Coronary artery (tissue), 2 donors: ENCODE measurements around the gene TMEM238.
A peak's percentile ranks its signal among the peaks of the same experiment; 100 is the strongest.

ENCODE experiments used
- DNase-seq: peaks from one replicate; pipeline ENCODE4 v3.0.0-alpha.2; 2017; ENCODE audit warnings: low spot score
- H3K27ac ChIP-seq, 2 donors: fragments of 200-600 bp; sonication (generic); one replicate each; pipeline ENCODE4 v1.5.1; 2016 to 2019
- H3K4me3 ChIP-seq: fragments of 200-600 bp; sonication (generic); 2 replicates; pipeline ENCODE4 v1.5.1; 2016; ENCODE audit warnings: mild to moderate bottlenecking, moderate library complexity
- TF ChIP-seq, protein P1 (sequence below): fragments of 200-600 bp; sonication (generic); IDR thresholded peaks from one replicate; pipeline ENCODE4 v1.5.1; 2019; ENCODE audit warnings: antibody characterized with exemption

Gene TMEM238

DNA sequence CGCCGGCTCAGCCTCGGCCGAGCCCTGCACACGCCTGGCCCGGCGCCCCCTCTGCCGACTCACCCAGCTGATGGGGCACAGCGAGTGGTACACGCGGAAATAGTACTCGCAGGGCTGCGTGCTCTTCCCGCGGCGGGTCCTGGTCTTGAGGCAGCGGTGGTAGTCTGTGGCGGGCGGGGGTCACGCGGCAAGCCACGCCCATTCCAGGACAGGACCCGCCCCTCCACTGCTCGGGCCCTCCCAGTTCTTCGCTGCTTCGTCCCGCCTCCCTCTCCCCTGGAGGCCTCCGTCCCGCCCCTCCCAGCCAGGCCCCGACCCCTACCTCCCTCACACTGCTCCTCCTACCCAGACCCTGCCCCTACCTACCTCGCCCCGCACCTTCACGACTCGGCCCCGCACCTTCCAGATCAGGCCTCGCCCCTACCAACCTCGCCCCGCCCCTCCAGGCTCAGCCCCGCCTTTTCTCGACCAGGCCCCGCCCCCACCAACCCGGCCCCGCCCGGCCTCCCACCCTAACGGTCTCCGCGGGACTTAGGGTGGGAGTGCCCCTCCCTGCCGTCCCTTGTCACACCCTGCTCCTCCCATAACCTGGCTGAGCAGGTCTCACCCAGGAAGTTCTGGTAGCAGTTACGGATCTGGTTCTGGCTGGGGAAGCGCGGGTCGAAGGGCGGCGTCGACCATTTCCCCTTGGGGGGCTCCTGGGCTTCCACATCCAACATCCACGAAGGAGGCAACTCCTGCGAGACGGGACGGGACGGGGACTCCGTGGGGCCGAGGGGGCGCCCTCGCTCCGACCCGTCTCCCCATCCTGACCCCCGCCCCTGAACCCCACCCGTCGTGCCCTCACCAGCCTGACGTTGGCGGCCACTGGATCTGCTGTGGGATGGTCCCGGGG, 30.0 kb downstream of the TMEM238 start:
- TF ChIP-seq, protein P1, sequence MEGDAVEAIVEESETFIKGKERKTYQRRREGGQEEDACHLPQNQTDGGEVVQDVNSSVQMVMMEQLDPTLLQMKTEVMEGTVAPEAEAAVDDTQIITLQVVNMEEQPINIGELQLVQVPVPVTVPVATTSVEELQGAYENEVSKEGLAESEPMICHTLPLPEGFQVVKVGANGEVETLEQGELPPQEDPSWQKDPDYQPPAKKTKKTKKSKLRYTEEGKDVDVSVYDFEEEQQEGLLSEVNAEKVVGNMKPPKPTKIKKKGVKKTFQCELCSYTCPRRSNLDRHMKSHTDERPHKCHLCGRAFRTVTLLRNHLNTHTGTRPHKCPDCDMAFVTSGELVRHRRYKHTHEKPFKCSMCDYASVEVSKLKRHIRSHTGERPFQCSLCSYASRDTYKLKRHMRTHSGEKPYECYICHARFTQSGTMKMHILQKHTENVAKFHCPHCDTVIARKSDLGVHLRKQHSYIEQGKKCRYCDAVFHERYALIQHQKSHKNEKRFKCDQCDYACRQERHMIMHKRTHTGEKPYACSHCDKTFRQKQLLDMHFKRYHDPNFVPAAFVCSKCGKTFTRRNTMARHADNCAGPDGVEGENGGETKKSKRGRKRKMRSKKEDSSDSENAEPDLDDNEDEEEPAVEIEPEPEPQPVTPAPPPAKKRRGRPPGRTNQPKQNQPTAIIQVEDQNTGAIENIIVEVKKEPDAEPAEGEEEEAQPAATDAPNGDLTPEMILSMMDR = no peak
- no peak for DNase-seq
- no peak overlapping the region for H3K27ac ChIP-seq
- peak overlapping the region; percentile 70 for H3K4me3 ChIP-seq

DNA sequence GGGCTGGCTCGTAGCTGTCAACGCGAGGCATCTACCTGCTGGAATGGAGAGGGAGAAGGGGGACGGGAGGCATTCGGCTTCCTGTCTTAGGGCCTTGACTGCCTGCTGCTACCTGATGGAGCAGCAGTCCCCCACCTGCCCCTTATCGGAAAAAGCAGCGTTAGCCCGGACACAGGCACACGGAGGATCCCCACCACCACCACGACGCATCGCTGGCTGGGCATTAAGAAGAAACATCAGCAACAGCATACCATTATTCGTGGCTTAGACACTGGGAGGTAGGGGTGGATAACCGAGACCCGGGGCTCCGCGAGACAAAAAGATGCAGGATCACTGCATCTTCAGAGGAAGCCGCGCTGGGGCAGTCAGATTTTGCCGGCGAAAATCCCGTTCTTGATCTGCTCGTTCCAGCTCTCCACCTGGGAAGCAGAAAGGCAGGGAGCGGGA, 30.7 kb downstream of the TMEM238 start:
- DNase-seq = no peak
- H3K27ac ChIP-seq = no peak overlapping the region
- TF ChIP-seq, protein P1 = no peak
- H3K4me3 ChIP-seq = peak overlapping the region; percentile 70

DNA sequence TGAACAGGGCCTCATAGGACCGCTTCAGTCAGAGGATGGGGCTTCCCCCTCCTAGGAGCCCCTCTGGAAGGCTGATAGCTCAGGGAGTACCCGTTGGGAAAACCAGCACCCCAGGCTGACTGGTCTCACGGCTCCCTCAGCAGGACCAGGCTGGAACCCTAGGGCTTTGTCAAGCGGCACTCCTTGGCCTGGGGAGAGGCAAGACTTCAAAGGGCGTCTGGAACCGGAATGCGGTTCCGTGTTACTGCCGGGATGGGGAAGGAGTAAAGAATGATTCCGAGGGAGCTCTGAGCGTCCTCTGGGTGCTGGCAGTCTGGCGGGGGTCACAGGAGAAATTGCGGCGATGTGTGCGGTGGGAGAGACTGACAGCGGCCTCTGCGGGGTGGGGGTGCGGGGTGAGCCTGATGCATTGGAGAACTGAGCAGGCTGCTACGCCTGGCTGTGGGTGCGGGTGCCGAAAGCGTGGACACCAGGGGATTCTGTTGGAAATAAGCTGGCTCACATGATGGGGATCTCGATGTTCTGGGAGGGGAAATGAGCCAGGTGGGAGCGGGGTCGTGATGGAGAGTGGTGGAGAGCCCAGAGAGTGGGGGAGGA, 31.4 kb downstream of the TMEM238 start:
- DNase-seq = no peak
- no peak overlapping the region for H3K27ac ChIP-seq
- TF ChIP-seq, protein P1 = no peak
- no peak overlapping the region for H3K4me3 ChIP-seq

DNA sequence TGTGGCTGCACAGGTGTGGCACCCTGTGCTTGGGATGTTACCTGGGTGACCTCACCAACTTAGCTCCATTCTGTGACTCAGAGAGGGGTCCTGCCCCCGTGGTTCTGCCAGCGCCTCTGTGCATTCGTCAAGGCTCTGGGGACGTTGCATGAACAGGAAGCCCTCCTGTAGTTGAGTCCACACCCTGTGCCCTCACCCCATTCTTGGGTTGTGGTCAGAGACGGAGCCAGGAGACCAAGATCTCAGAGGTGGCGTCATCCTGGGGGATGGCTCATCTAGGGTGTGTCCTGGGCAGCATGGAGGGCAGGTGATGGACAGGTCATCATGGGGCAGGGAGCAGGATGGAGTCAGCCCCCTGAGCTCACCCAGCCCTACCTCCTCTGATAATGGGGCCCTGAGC, 32.1 kb downstream of the TMEM238 start:
- no peak overlapping the region for H3K27ac ChIP-seq
- no peak overlapping the region for H3K4me3 ChIP-seq
- no peak for DNase-seq
- TF ChIP-seq, protein P1 = no peak

DNA sequence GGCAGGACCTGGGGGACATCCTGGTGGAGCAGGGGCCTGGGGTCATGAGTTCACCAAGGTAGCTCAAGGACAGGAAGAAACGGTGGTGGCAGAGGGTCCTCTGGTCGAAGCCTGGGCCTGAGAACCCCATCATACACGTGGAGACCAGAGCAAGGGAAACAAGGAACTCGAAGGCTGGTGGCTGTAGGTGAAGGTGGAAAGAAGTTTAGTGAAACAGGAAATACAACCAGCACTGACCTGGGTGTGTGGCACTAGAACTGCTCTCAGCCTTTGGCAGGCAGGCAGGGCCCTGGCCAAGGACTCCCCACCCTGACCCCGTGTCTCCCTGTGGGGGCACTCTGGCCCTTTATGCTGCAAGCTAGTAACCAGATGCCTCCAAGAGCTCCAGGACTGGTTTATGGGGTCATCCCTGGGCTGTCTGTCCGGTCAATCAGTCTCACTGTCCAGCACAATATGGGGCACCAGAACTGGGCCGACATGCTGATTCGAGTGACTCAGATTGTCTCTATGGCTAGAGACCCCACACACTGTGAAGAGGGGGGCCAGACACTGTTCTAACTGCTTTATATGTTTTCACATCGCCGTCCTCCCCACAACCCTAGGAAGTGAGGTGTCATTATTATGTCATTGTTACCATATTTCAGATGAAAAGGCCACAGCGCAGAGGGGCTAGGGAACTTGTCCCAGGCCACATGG, 33.3 kb downstream of the TMEM238 start:
- TF ChIP-seq, protein P1 = no peak
- no peak for DNase-seq
- no peak overlapping the region for H3K4me3 ChIP-seq
- no peak overlapping the region for H3K27ac ChIP-seq

DNA sequence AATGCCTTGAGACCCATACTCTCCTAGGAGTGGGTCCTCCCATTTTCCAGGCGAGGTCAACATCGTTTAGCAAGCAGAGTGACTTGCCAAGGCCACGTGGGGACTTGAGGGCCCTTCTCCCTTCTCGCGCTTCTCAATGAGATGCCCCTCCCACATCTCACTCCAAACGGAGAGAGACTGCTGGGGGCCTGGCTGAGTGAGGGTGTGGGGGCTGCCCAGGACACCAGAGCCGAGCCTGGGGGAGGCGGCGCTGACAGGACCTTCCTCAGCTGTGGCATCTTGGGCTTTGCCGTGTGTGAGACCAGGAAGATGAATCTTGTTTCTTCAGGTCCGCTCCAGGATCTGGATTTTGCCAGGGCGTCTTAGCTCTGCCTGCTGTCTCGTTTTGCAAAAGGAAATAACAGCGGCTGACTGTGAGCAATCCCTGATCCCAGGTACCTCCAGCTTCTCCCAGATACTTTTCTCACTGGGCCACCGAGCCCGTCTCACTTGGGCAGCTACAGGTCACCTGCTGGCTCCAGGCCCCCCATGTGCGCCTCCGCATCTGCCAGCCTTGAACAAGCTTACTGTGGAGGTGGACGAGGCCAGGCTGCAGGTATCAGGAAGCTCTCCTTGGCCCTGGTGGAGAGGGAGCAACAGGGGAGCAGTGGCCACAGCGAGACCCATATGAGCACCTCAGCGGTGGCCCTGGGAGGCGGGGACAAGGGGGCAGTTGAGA, 35.6 kb downstream of the TMEM238 start:
- TF ChIP-seq, protein P1 = no peak
- no peak overlapping the region for H3K4me3 ChIP-seq
- DNase-seq = no peak
- no peak overlapping the region for H3K27ac ChIP-seq
